ENCODE data around the gene SGK1.
"Not testable (repeated sequence)": the region's sequence is repeated elsewhere in the genome, so short reads cannot be mapped to it uniquely, and the experiment has no call there.

DNA sequence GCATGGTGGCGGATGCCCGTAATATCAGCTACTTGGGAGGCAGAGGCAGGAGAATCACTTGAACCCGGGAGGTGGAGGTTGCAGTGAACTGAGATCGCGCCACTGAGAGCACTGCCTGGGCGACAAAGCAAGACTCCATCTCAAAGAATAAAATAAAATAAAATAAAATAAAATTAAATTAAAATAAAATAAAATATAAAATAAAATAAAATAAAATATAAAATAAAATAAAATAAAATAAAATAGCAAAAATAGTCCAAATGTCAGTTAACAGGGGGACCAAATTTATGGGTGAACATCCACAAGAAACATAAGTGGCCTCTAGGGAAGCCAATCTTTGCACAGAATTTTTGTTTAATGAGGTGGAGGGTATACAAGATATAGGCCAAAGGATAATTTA, 120.2 kb downstream of the SGK1 start:
- TF ChIP-seq, protein P1, sequence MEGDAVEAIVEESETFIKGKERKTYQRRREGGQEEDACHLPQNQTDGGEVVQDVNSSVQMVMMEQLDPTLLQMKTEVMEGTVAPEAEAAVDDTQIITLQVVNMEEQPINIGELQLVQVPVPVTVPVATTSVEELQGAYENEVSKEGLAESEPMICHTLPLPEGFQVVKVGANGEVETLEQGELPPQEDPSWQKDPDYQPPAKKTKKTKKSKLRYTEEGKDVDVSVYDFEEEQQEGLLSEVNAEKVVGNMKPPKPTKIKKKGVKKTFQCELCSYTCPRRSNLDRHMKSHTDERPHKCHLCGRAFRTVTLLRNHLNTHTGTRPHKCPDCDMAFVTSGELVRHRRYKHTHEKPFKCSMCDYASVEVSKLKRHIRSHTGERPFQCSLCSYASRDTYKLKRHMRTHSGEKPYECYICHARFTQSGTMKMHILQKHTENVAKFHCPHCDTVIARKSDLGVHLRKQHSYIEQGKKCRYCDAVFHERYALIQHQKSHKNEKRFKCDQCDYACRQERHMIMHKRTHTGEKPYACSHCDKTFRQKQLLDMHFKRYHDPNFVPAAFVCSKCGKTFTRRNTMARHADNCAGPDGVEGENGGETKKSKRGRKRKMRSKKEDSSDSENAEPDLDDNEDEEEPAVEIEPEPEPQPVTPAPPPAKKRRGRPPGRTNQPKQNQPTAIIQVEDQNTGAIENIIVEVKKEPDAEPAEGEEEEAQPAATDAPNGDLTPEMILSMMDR (IDR thresholded peaks at IDR 0.05; ENCODE audit: low read length): not testable (repeated sequence)
- not testable (repeated sequence) for TF ChIP-seq EZH2 (IDR thresholded peaks at IDR 0.05; ENCODE audit: borderline replicate concordance, low read length)
